B cell (primary cell): ENCODE results near the gene VRK2.

Source experiments
- EZH2 ChIP-seq: IDR thresholded peaks from 2 replicates; pipeline ENCODE4 v1.6.1; 2012; ENCODE audit warnings: borderline replicate concordance, low read depth, mild to moderate bottlenecking, moderate library complexity, low read length; ENCODE audit not compliant: insufficient read depth, poor library complexity, severe bottlenecking
- TF ChIP-seq, protein P1 (sequence below): fragments of 200-600 bp; IDR thresholded peaks from one replicate; pipeline ENCODE4 v1.8.0; 2022; ENCODE audit warnings: antibody characterized with exemption, mild to moderate bottlenecking

DNA sequence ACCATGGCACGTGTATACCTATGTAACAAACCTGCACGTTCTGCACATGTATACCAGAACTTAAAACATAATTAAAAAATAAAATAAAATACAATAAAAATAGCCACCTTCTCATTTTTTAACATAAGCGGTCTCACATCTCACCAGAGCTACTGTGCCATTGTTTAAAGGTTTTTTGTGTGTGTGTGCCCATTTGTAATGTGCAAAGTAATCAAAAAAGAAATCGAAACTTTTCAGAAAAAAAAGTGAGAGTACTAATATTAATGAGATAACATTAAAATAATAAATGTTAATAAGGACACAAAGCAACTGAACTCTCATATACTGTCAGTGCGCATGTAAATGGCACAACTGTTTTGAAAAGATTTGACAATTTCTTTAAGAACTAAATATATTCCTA, 134.0 kb downstream of the VRK2 start:
- TF ChIP-seq, protein P1, sequence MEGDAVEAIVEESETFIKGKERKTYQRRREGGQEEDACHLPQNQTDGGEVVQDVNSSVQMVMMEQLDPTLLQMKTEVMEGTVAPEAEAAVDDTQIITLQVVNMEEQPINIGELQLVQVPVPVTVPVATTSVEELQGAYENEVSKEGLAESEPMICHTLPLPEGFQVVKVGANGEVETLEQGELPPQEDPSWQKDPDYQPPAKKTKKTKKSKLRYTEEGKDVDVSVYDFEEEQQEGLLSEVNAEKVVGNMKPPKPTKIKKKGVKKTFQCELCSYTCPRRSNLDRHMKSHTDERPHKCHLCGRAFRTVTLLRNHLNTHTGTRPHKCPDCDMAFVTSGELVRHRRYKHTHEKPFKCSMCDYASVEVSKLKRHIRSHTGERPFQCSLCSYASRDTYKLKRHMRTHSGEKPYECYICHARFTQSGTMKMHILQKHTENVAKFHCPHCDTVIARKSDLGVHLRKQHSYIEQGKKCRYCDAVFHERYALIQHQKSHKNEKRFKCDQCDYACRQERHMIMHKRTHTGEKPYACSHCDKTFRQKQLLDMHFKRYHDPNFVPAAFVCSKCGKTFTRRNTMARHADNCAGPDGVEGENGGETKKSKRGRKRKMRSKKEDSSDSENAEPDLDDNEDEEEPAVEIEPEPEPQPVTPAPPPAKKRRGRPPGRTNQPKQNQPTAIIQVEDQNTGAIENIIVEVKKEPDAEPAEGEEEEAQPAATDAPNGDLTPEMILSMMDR: no peak
- no peak for TF ChIP-seq EZH2
